Daoy (cell line): ENCODE results near the gene SDC3. TPM values are rescaled to one million over a fixed set of nuclear protein-coding genes. Genes with fewer than 3 reads are reported as not detected.

ENCODE experiments used
- total RNA-seq: library from RNA; depleted of rRNA; stranded (reverse); fragments of >200 nt; shearing (Covaris generic); gene quantifications from 2 replicates; pipeline ENCODE4 v1.2.3, GENCODE V29; 2014; rRNA removed

Gene SDC3
- total RNA-seq, 1 experiment from 2014 or later, result 32.3 TPM

Other genes starting within 250 kb of the SDC3 start
- gene MATN1, start 185.2 kb downstream of the SDC3 start, total RNA-seq, result 0.06 TPM in 1 of 2 replicates, not detected in the other
- gene LAPTM5, start 151.0 kb downstream of the SDC3 start, total RNA-seq, result 0.21 and 2.7 TPM in 2 replicates
- 38.5 and 61.3 TPM in 2 replicates for gene PUM1, start 157.0 kb upstream of the SDC3 start, total RNA-seq